22Rv1 (cell line): Measurements from ENCODE around the gene MAP4K5.
"Not testable (repeated sequence)": the region's sequence is repeated elsewhere in the genome, so short reads cannot be mapped to it uniquely, and the experiment has no call there.

Source experiments
- H3K27ac ChIP-seq: fragments of 450-650 bp; 2 replicates; pipeline ENCODE4 v1.5.1; 2017
- CTCF ChIP-seq: fragments of 450-650 bp; IDR thresholded peaks from 2 replicates; pipeline ENCODE4 v1.5.1; 2017; ENCODE audit warnings: mild to moderate bottlenecking
- ZFX ChIP-seq: fragments of 450-650 bp; IDR thresholded peaks from 2 replicates; pipeline ENCODE4 v1.6.1; 2017; ENCODE audit warnings: antibody characterized with exemption, borderline replicate concordance

The MAP4K5 gene

GRCh38 chr14:50542941-50543418, 10.6 kb upstream of the MAP4K5 start:
- H3K27ac ChIP-seq: no peak overlapping the region
- TF ChIP-seq CTCF (peak; percentile 78), ZFX (no peak)

GRCh38 chr14:50541159-50541567, 8.8 kb upstream of the MAP4K5 start:
- no peak overlapping the region for H3K27ac ChIP-seq
- TF ChIP-seq CTCF (no peak), ZFX (no peak)

GRCh38 chr14:50539051-50539450, 6.7 kb upstream of the MAP4K5 start:
- no peak overlapping the region for H3K27ac ChIP-seq
- TF ChIP-seq ZFX: no peak
- no peak for TF ChIP-seq CTCF

GRCh38 chr14:50538034-50538433, 5.7 kb upstream of the MAP4K5 start:
- not testable (repeated sequence) for H3K27ac ChIP-seq

GRCh38 chr14:50534997-50535396, 2.6 kb upstream of the MAP4K5 start:
- TF ChIP-seq ZFX (no peak), CTCF (no peak)
- H3K27ac ChIP-seq: no peak overlapping the region

GRCh38 chr14:50534416-50534815, 2.0 kb upstream of the MAP4K5 start:
- no peak for TF ChIP-seq CTCF
- no peak for TF ChIP-seq ZFX

GRCh38 chr14:50533806-50534205, 1.4 kb upstream of the MAP4K5 start:
- no peak overlapping the region for H3K27ac ChIP-seq

More at GRCh38 chr14:50534416-50534815, 2.0 kb upstream of the MAP4K5 start:
- no peak overlapping the region for H3K27ac ChIP-seq

More at GRCh38 chr14:50533806-50534205, 1.4 kb upstream of the MAP4K5 start:
- TF ChIP-seq CTCF (no peak), ZFX (no peak)
